Liver (tissue), 3 donors: Measurements from ENCODE around the gene PLCL1.

Experiments
- ATF3 ChIP-seq: IDR thresholded peaks from 2 replicates; pipeline ENCODE4 v1.6.1; 2016; ENCODE audit warnings: antibody characterized with exemption
- FOXA1 ChIP-seq: IDR thresholded peaks from 2 replicates; pipeline ENCODE4 v1.6.1; 2016; ENCODE audit warnings: antibody characterized with exemption
- GABPA ChIP-seq, 2 donors: IDR thresholded peaks in 1 of 2; conservative IDR thresholded peaks in 1 of 2; 2 replicates each; pipeline ENCODE4 v1.6.1; 2016; ENCODE audit warnings: antibody characterized with exemption in 2 of 2, mild to moderate bottlenecking in 1 of 2, moderate library complexity in 1 of 2
- JUND ChIP-seq, 2 donors: IDR thresholded peaks; 2 replicates each; pipeline ENCODE4 v1.6.1; 2016; ENCODE audit warnings: antibody characterized with exemption in 2 of 2
- TAF1 ChIP-seq: conservative IDR thresholded peaks from 2 replicates; pipeline ENCODE4 v1.6.1; 2016; ENCODE audit warnings: antibody characterized with exemption, mild to moderate bottlenecking
- YY1 ChIP-seq: IDR thresholded peaks from 2 replicates; pipeline ENCODE4 v1.6.1; 2016; ENCODE audit warnings: antibody characterized with exemption, mild to moderate bottlenecking
- ZBTB33 ChIP-seq: IDR thresholded peaks from 2 replicates; pipeline ENCODE4 v1.6.1; 2016; ENCODE audit warnings: antibody characterized with exemption
- TF ChIP-seq, protein P1 (sequence below): fragments of 150-350 bp; IDR thresholded peaks from 2 replicates; pipeline ENCODE4 v1.5.1; 2017; ENCODE audit warnings: improper control_type of control experiment, low read depth, low read length; ENCODE audit not compliant: missing input control
- TF ChIP-seq, protein P2 (sequence below): IDR thresholded peaks from 2 replicates; pipeline ENCODE4 v1.6.1; 2016; ENCODE audit warnings: antibody characterized with exemption
- donor health status: healthy.
- donor health status: healthy.

GRCh38 chr2:197990356-197990755 lies 186.0 kb downstream of the PLCL1 start:
- TF ChIP-seq GABPA (IDR thresholded peaks at IDR 0.05 in 1 of 2, conservative IDR thresholded peaks at IDR 0.05 in 1 of 2), result no peak
- TF ChIP-seq YY1, result no peak
- no peak for TF ChIP-seq ATF3
- TF ChIP-seq, protein P1, sequence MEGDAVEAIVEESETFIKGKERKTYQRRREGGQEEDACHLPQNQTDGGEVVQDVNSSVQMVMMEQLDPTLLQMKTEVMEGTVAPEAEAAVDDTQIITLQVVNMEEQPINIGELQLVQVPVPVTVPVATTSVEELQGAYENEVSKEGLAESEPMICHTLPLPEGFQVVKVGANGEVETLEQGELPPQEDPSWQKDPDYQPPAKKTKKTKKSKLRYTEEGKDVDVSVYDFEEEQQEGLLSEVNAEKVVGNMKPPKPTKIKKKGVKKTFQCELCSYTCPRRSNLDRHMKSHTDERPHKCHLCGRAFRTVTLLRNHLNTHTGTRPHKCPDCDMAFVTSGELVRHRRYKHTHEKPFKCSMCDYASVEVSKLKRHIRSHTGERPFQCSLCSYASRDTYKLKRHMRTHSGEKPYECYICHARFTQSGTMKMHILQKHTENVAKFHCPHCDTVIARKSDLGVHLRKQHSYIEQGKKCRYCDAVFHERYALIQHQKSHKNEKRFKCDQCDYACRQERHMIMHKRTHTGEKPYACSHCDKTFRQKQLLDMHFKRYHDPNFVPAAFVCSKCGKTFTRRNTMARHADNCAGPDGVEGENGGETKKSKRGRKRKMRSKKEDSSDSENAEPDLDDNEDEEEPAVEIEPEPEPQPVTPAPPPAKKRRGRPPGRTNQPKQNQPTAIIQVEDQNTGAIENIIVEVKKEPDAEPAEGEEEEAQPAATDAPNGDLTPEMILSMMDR, result no peak
- no peak for TF ChIP-seq FOXA1
- TF ChIP-seq JUND (IDR thresholded peaks at IDR 0.05), result no peak
- TF ChIP-seq ZBTB33, result no peak
- no peak for TF ChIP-seq TAF1
- TF ChIP-seq, protein P2, sequence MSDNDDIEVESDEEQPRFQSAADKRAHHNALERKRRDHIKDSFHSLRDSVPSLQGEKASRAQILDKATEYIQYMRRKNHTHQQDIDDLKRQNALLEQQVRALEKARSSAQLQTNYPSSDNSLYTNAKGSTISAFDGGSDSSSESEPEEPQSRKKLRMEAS, result no peak
